GM21737 (cell line): ENCODE data around the gene RWDD4.
"Not testable (repeated sequence)": the region's sequence is repeated elsewhere in the genome, so short reads cannot be mapped to it uniquely, and the experiment has no call there.

ENCODE experiments used
- ATAC-seq: cut with Tn5 transposase; IDR thresholded peaks from one replicate; pipeline ENCODE4 v1.9.1; 2021; ENCODE audit warnings: mild to moderate bottlenecking, moderate library complexity; ENCODE audit not compliant: unreplicated experiment

Gene RWDD4

DNA sequence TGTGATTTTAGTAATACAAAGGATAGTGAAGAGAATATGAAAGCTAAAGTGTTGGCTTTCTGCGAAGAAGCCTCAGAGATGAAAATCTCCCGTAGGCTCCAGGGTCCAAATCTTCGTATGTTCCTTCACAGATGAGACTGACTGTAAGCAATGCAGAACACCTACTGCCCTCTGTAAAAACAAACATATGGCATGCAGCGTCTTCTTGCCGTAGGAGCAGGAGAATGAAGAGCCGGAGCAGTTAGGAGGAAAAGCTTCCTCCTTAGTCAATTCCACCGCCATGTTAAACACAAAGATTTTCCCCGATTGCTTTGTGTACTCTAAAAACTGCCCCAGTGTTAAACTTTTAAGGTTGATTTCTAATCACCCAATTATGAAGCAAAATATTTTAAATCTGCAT, 22.5 kb downstream of the RWDD4 start:
- ATAC-seq, result no peak

DNA sequence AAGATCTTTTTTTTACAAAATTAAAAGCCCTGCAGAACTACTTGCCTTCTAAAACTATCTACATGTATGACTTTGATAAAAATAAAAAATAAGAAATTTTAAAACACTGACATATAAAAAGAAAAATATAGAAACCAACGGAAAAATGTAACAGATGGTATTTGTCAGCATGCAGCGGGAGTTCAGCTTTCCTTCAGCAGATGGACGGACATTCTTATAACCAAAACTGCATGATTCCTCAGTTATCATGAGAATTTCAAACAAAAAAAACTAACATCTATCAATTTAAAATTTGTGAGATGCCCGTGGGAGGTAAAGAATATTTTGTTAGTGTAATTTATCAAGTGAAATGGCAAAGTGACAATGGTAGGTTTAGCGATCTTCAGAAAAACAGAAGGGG, 23.2 kb downstream of the RWDD4 start:
- no peak for ATAC-seq

DNA sequence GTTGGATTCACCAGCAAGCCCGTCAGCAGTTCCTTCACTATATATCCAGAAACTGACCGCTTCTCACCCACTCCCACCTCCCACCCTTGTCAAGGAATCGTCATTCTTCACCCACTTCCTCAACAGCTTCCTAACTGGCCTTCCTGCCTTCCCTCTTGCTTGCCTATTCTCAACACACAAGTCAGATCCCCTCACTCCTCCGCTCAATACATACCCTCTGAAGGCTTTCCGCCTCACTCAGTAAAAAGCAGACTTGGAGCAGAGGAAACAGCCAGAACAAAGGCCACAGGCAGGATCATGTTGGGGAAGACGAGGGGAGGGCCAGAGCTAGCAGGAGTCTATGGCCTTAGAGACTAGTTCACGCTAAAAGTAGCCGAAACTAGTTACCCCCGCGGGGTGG, 23.7 kb downstream of the RWDD4 start:
- no peak for ATAC-seq

DNA sequence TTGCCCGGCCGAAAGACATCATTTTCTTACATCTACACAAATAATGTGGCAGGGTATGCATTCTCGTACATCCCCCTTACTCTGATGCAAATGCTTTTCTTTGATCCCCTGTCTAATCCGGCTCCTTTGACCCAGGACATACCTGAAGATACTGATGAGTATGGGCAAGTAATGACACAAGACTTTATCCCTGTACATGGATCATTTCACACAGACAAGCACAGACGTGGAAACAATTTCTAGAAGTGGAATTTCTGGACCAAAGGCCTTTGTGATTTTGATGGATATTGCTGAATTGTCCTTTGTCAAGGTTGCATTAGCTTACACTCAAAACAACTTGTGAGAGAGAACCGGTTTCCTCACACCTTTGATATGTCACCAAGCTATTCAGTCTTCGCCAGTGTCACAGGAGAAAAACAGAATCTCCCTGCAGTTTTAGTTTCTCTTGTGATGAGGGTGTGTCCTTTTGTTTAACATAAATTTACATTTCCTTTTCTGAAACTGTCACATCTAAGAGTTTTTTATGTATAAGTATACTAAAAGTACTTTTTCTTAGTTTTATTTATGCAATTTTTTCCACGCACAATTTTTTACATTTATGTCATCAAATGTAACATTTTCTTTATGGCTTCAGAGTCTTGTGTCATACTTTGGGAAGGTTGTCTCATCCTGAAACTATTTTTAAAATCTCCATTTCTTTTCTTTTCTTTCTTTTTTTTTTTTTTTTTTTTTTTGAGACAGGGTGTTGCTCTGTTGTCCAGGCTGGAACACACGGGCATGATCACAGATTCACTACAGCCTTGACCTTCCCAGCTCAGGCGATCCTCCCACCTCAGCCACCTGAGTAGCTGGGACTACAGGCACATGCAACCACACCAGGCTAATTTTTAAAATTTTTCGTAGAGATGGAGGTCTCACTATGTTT, 25.2 kb downstream of the RWDD4 start:
- no peak for ATAC-seq

DNA sequence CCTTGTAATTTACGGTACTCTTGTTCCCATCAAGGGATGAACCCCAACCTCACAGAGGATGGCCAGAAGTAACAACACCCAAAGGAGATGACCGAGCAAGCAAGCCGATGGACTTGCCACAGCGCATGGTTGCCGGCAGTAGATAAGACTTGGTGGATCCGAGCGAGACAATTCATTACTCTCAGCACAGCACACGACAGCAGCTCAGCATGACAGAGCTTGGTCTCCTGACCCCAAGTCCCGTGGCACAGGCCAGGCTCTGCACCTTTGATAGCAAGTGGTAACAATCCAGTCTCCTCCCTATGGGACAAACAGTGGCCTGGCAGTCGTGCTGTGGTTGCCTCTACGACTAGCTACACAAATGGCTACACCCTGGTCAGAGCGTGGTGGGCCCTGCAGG, 26.3 kb downstream of the RWDD4 start:
- no peak for ATAC-seq

DNA sequence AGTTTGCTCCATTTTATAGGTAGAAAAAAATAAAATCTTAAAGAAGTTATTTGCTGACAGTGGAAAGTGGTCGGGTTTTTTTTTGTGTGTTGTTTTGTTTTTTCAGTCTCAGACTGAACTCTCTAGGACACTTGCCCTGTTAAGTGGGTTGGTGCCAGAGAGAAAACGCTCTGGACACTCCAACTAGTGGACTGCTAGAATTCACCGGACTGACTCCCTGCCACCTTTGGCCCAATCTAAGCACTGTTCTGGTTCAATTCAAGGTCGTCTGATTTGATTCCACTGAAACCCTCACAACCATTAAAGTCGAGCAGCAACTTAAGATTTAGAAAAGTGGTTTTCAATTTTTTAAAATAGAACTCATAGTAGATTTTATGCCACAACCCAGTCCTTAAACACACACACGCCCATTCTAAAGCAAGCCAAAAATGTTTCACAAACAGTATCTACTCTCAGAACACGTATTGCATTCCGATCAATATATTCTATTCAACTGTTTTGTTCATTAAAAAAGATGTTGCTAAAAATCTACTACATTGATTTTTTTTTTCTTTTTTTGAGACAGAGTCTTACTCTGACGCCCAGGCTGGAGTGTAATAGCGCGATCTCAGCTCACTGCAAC, 27.3 kb downstream of the RWDD4 start:
- ATAC-seq, result no peak

DNA sequence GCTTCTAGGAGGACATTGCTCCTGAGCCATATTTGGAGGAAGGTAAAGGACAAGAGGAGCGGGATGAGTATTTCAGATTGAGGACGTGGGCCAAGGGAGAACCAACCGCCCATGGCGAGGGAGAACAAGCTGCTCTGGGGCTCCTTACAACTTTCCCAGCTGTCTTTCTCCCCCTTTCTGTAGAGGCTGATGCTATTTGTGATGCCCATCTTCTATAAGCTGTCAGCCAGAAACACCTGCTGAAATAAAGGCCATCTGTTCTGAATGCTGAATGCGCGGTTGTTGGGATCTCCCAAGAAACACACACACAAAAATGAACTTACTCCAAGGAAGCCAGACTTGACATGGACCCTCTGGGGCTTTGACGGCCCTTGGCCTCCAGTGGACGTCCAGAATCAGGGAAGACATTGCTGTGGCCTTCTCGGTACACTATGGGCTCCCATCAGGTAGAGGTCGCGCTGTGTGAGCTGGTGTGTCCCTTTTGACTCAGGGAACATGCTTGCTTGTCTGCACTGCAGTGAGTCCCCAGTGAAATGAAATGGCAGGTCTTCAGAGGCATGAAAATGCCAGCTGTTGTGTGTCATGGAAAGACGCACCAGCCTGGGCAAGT, 30.9 kb downstream of the RWDD4 start:
- no peak for ATAC-seq

DNA sequence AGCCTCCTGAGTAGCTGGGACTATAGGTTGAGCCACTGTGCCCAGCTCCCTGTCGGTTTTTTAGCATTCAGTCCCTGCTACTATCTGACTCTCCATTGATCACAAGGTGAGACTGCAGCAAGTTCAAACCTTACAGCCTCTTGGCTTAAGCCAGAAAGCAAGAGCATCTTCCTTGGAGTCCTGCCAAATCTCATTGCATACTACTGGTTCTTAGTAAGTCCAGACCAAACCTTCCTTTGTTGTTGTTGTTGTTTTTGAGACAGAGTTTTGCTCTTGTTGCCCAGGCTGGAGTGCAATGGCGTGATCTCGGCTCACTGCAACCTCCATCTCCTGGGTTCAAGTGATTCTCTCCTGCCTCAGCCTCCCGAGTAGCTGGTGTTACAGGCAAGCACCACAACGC, 31.7 kb downstream of the RWDD4 start:
- ATAC-seq, result not testable (repeated sequence)

DNA sequence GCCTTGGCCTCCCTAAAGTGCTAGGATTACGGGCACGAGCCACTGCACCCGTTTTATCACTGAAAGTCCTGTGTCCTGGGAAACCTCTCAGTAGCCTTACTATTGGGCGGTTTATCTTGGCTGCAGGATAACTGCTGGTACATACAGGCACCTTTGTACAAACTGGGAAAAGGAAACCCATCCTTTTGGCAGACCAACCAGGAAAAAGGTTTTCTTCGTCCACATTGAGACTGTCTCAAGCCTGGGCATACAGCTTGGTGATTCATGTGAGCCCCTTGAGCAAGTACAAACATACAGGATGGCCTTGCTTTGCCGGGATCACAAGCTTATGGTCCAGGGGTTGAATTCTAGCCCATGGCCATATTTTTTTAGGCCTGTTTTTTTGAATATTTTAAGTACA, 32.8 kb downstream of the RWDD4 start:
- no peak for ATAC-seq

DNA sequence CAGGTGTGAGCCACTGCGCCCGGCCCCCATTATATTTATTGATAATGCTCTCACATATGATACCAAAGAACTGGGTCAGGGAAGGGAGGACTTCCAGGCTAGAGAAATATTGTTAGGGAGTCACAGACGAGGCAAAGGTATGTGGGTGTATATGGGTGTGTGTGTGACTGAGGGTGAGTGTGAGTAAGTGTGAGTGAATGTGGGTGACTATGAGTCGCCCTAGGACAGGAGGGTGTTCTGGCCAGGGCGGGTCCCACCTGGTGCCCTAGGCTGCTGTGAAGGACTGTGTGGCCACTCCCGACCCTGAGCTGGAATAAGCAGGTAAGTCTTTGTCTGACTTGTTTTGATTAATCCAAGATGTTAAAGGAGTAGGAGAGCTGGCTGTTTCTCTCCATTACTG, 34.4 kb downstream of the RWDD4 start:
- no peak for ATAC-seq

DNA sequence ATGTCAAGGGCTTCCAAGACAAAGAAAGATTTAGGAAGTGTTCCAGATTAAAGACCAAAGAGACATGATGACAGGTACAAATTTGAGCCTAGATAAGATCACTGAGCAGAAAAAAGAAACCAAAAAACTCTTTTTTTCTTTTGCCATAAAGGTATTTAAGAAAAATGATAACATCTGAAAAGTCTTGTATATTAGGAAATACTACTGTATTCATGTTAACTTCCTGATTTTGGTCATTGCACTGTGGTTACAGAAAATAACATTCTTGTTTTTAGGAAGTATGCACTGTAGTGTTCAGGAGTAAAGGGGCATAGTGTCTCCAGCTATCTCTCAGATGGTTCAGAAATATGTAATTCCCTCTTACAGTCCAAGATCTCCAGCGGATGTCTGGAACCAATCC, 37.1 kb downstream of the RWDD4 start:
- ATAC-seq, result no peak

DNA sequence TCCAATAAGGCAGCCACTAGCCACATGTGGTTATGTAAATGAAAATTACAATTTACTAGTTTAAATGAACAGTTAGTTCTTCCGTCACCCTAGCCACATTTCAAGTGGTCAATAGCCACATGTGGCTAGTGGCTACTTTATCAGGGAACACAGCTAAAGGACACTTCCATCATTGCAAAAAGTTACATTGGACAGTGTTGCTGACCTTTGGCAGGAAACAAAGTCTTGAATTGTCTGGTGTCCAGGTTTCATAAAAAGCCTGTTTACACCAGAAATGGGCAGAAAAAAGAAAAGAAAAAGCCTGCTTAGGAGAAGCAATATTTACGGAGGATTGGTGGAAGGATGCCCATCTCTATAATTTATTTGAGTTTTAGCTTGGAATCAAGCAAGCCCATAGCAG, 38.6 kb downstream of the RWDD4 start:
- no peak for ATAC-seq

DNA sequence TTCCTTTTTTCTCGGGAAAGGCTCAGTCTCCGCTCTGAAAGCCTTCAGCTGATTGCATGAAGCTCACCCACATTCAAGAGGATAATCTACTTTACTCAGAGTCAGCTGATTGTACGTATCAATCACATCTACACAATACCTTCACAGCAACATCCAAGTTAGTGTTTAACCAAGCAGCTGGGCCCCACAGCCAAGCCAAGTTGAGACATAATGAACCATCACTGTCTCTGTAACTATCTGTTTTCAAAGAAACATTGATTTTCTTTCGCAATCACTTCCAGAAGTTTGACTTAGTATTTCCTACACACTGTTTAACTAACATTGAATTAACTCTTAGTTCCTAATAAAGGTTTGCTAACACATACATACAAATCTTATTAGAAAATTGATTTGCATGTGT, 40.3 kb downstream of the RWDD4 start:
- no peak for ATAC-seq

DNA sequence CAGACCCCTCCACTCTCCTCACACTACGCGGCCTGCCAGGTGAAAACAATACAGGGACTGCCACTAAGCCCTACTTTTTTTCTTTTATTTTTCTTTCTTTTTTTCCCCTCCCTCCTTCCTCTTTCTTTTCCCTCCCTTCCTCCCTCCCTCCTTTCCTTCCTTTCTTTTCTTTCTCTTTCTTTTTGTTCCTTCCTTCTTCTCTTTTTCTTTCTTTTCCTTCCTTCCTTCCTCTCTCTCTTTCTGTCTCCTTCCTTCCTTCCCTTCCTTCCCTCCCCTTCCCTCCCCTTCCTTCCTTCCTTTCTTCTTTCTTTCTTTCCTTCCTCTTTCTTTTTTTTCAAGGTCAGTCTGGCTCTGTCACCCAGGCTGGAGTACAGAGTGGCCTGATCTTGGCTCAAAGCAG, 41.9 kb downstream of the RWDD4 start:
- ATAC-seq, result no peak

DNA sequence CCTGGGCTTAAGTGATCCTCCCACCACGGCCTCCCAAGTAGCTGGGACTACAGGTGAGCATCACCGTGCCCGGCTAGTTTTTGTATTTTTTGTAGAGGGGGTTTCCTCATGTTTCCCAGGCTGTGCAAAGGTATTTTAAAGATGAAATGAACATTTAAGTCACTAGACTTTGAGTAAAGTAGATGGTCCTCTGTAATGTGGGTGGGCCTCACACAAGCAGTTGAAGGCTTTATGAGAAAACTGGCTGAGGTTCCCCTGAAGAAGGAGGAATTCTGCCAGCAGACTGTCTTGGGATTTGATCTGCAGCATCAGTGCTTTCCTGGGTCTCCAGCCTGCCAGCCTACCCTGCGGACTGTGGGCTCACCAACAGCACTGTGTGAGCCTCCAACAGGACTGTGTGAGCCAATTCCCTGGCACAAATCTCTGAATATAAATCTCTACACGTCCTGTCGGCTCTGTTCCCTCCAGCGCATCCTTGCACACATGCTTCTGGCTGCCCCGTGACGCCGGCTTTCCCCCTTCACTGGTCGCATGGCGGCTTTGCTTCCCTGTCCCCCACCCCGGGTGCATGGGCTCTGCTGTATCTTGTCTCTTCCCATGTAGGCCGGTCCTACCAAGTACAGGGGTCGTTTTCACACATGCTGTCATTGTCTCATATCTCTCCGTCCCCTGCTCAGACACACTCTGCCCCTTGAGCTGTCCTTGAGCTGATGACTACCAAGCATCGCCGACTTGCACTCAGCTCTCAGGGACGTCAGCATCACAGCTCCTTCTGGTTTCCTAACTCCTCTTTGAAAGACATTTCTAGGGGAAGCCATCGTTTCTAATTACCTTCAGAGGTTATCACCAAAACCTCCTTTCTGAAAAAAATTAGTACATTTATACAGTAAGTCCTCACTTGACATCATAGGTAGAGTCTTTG, 46.4 kb downstream of the RWDD4 start:
- ATAC-seq, result no peak

DNA sequence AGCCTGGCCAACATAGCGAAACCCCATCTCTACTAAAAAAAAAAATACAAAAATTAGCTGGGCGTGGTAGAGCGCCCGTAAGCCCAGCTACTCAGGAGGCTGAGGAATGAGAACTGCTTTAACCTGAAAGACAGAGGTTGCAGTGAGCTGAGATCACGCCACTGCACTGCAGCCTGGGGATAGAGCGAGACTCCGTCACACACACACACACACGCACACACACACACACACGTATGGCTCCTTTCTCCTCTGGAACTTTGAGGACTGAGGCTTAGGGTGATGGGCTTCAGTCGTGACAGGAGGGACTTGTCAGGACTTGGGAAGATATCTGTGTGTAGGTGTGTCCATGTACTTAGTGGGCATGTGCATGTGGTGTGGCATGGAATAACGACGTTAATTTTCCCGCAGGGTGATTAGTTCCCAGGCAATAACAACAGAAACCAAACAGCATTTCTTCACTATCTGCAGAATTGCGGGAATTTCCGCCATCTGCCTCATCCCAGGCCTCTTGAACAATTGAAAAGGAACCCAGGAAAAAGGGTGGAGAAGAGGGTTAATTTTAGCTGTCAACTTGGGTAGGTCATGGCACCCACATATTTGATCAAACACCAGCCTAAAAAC, 47.7 kb downstream of the RWDD4 start:
- ATAC-seq, result no peak

DNA sequence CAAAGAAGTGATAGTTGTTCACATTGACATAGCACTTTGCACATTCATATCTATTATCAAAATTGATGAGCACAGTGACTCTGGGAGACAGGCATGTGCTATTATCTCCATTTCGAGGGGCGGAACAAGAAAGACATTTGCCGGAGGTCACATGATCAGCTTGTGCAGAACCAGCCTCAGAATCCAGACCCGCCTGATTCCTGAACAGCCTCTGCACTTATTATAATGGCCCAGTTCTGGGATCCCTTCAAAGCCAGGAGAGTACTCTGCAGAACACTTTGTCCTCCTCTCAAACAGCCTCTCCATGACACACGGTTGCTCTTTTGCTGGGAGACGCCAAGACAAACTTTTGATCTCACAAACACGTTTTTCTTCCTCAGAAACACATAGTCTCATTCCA, 48.4 kb downstream of the RWDD4 start:
- ATAC-seq, result no peak

DNA sequence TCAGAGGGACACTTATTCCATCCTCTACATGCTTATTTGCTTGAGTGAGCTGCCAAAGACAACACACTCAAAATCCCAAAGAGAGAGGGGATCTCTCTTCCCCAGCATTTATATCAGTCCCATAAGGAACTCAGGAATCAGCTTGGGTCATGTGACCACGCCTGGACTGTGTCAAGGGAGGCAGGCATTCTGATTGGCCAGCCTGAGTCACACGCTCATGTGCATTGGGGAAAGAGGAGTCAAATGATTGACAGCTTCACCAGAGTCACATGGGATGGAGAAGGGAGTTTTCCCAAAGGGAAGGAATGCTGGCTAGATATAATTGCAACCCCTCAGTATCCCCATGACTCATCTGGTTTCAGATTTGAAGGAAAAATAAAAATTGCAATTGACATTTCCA, 49.0 kb downstream of the RWDD4 start:
- no peak for ATAC-seq

DNA sequence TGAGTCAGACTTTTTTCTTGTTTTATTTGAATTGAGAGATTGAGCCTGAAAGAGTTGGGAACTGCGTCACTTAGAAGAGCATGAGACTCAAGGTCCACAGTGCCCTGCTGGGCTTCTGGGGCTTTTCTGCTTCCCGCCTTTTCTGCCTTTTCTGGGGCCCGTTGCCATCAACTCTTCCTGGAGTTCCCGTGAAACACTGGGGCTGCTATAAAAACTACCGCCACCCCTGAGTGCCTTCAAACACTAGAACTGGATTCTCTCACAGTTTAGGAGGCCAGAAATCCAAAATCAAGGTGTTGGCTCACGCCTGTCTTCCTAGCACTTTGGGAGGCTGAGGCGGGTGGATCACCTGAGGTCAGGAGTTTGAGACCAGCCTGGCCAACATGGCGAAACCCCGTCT, 49.8 kb downstream of the RWDD4 start:
- no peak for ATAC-seq

DNA sequence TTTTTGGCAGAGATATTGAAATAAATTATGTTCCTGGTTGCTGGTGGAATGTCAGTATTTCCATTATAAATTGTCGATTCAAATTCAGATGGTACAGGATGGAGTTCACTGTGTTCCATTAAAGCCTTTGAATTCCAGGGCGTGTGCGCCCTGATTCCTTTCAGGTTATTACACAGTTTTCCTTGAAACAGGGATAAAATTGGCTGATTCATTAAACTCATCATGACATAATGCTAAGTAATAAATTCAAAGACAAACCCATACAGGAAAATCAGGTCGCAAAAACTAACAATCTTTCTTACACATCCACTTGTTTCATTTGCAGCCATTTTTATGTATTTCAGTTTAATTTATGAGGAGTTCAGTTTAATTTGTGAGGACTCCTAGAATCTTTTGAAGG, 51.1 kb downstream of the RWDD4 start:
- ATAC-seq, result no peak

DNA sequence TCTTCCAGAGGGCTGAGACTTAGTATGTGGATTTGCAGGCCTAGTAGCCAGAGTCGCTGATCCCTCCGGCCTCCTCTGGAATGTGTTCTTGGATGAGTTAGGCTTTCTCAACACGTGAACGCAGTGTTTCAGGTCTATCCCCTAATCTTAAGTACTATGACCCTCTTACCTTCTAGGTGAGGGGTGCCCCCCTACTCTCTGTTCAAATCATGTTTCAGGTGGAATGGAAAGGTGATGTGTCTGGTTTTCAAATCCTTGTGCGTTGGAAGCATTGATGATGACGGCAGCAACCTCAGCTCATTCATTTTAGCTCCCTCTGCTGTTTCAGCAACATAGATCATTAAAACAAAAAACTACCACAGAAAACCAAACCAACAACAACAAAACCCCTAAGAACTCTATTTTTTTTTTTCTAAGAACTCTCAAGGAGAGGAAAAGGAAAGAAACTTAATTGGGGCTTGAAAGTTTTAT, 56.4 kb downstream of the RWDD4 start:
- no peak for ATAC-seq
